HG02623 (cell line): ENCODE measurements around the gene MAML1.

Source experiments
- ATAC-seq: cut with Tn5 transposase; IDR thresholded peaks from one replicate; pipeline ENCODE4 v1.9.1; 2021; ENCODE audit warnings: moderate library complexity; ENCODE audit not compliant: unreplicated experiment

Gene MAML1

DNA sequence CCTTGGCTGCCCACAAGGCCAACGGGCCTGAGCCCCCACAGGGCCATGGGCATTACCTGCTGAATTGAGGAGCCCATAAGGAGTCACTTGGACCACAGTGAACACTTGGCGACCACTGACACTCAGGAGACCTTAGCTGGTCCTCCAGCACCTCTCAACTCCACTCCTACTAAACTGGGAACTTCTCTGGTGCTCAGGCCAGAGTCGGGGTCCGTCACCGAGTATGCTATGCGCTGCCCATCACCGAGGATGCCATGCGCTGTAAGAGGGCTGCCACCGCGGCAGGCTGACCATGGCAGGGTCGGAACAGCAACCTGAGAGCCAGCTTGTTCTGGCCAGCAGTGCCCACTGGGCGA lies 87.5 kb downstream of the MAML1 start:
- ATAC-seq = no peak

DNA sequence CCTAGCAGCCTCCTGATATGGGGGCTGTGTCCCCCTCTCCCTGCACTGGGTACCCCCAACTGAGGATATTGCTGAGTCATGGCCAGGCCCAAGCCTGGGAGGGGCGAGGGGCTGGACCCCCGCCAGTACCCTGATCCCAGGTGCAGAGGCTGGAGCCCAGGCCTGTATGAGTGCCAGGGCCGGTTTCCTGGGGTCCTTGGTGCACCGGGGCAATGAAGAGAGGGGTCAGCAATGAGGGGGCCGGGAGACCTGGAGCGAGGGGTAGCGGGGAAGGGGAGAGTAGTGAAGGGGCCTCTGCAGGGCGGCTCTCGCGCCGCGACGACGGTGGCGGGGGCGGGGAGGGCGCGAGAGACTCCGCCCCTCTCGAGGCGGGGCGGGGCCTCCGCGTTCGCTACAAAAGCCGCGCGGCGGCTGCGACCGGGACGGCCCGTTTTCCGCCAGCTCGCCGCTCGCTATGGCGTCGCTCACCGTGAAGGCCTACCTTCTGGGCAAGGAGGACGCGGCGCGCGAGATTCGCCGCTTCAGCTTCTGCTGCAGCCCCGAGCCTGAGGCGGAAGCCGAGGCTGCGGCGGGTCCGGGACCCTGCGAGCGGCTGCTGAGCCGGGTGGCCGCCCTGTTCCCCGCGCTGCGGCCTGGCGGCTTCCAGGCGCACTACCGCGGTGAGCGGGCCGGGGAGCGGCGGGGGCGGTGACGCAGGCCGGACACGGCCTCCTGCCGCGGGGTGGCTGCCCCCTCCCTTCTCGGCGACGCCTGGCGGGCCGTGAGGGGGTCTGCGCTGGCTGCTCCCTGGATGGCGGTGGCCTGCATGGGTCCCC lies 88.1 kb downstream of the MAML1 start, which contains the start of gene SQSTM1:
Gene SQSTM1 (plus strand): TSS at position 423 of the 815 bp plus-strand sequence. CDS start 32 bp downstream, at position 455.
- peak; percentile 30 for ATAC-seq

DNA sequence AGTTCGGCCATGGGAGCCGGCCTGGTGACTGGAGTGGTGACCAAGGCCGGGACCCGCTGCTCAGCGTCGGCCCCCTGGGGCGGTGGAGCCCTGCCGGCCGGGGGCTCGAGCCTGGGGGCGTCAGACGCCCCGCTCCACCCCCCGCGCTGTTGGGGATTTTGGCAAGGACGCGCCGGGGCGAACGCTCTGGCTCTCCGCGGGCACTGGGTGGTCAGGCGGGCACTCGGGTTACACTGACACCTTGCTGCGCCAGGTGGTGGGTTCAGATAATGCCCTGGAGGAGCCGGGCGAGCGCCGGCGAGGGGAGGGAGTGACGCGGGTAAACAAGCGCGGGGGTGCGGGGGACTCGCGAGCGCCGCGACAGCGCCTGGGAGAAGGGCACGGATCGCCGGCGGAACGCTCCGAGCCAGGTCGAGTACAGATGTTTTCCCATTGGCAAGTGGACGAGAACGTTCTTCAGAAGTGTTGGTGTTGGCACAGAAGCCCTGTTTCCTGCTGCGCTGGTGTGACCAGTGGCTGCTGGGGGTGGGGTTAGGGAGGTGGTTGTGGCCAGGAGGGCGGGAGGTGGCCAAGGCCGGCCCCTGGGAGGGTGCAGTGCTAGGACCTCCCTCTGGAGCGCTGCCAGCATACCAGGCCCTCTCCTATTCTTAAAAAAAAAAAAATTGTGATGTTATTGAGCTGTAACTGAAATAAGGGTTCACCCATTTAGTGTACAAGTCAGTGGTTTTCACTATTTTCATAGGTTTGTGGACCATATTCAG lies 88.9 kb downstream of the MAML1 start:
- ATAC-seq = peak; percentile 44

DNA sequence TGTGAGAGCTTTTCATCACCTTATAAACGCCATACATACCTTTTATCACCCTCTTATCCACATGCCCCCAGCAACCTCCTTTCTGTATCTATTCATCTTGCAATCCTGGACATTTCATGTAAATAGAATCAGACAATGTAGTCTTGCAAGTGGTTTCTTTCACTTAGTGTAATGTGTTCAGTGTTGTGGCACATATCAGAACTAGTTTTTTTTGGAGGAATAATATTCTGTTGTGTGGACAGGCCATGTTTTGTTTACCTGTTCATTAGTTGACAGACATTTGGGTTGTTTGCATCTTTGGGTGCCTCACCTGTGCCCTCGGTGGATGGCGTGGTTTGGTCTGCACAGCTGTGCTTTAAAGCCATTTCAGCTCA lies 89.4 kb downstream of the MAML1 start:
- no peak for ATAC-seq

DNA sequence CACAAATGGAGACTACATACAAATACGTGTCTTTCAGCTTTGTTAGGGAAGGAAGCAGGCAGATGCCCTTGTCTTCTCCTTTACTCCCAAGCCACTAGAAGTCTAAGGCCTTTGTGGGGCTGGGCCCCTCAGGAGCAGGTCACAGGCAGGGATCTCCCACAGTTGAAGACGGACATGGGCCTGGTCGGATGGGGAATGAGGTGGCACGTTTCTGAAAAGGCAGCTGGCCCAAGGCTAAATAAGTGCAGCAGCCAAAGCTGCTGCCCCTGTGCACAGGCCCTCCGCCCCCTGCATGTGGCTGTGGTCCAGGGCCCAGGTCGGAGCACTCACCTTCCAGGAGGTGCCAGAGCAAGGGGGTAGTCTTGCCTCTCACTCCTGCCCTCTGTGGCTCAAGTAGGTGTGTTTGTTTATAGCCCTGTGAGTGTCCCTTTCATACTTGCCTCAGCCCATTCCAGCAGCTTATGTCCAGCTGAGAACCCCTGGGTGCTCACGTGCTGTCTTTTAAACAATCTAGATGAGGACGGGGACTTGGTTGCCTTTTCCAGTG lies 89.9 kb downstream of the MAML1 start:
- ATAC-seq = no peak

DNA sequence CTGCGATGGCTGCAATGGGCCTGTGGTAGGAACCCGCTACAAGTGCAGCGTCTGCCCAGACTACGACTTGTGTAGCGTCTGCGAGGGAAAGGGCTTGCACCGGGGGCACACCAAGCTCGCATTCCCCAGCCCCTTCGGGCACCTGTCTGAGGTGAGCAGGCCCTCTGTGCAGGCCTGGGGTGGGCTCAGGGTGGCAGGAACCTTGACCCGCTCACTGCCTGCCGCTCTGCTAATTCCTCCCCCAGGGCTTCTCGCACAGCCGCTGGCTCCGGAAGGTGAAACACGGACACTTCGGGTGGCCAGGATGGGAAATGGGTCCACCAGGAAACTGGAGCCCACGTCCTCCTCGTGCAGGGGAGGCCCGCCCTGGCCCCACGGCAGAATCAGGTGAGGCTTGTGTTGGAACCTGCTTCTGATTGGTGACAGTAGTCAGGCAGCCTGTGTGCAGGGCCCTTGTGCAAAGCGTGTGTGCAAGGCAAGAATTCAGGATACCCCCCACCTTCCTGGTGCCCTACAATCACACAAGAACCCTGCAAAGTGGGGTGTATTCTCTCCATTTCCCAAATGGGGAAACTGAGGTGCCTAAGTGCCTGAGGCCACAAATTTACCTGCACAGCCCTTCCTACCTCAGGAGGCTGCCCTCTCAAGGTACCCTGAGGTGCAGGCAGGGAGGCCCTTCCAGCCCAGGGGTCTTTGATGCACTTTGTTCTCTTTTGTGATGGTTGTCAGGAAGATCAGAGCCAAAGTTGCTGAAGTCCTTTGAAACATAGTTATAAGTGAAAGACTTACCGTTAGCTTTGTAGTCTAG lies 91.5 kb downstream of the MAML1 start:
- no peak for ATAC-seq

DNA sequence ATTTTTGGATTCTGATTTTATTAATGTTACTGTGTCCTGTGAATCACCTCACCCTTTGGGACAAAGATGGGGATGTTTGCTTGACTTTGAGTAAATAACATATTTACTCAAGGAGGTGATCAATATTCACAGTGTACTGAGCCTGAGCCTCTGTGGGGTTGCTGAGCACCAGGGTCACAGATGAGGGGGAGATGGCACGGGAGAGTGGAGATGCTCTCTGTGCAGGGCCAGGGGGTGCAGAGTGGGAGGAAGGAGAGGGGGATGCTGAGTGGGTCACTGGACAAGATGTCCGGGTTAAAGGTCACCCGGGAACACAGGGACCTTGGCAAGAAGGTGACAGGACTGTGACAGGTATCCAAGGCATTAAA lies 92.1 kb downstream of the MAML1 start:
- ATAC-seq = no peak

DNA sequence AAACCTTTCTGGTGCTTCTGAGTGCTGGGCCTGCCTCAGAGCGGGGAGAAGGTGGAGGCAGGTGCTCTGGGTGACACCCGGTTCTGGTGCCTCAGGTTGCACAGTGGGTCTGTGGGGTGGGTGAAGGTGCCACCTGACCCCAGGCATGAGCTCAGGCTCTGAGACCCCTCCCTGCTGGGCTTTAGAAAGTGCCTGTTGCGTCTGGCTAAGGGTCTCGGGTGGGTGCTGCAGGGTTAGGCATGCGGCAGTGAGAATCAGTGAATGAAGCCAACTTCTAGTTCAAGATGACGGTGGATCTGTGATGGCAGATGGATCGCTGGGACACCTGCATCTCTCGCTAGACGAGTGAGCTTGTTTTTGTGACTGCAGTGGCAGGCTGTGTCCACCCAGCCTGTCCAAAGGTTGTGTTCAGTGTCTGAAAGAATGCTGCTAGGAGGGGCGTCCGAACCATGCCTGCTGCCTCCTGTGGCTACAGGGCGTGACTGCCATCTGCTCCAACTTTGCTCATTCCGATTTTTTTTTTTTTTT lies 93.1 kb downstream of the MAML1 start:
- ATAC-seq = no peak
